Natural killer cell (primary cell): ENCODE results near the gene PTPRT. TPM values are rescaled to one million over a fixed set of nuclear protein-coding genes. Genes with fewer than 3 reads are reported as not detected.

Experiments used
- ATAC-seq, 3 donors: fragments of 150-1000 bp in 2 of 3; fragments of 200-7000 bp in 1 of 3; cut with Tn5 transposase; 1 replicate in 1 of 3; 2 replicates in 2 of 3; pipeline ENCODE4 v1.10.0; 2021; ENCODE audit warnings: mild to moderate bottlenecking in 2 of 3, moderate library complexity in 2 of 3
- DNase-seq, 2 donors: peaks; one replicate each; pipeline versions ENCODE4 v3.0.0 to v3.0.0-alpha.2; 2013 to 2021; ENCODE audit warnings: mixed read lengths in 1 of 2
- H3K27ac ChIP-seq: one replicate; pipeline ENCODE4 v1.5.1; 2013; ENCODE audit warnings: mild to moderate bottlenecking, low read length
- H3K27me3 ChIP-seq: one replicate; pipeline ENCODE4 v1.6.1; 2013; ENCODE audit warnings: low read length; ENCODE audit not compliant: control insufficient read depth, insufficient read depth
- H3K36me3 ChIP-seq: one replicate; pipeline ENCODE4 v1.6.1; 2013; ENCODE audit warnings: low read length; ENCODE audit not compliant: control insufficient read depth, insufficient read depth
- H3K4me1 ChIP-seq: one replicate; pipeline ENCODE4 v1.6.1; 2013; ENCODE audit warnings: low read length; ENCODE audit not compliant: control insufficient read depth, insufficient read depth
- H3K4me3 ChIP-seq: one replicate; pipeline ENCODE4 v1.5.1; 2013; ENCODE audit warnings: low read length
- H3K9me3 ChIP-seq: one replicate; pipeline ENCODE4 v1.6.1; 2013; ENCODE audit warnings: low read length; ENCODE audit not compliant: control insufficient read depth, insufficient read depth
- H3K27ac Mint-ChIP-seq, 2 donors: one replicate each; pipeline ENCODE4 v1.8.0; 2022; ENCODE audit warnings: mild to moderate bottlenecking in 2 of 2, mixed read lengths in 2 of 2, moderate library complexity in 1 of 2
- H3K27me3 Mint-ChIP-seq, 2 donors: one replicate each; pipeline ENCODE4 v1.8.0; 2022; ENCODE audit warnings: low read depth in 2 of 2, mixed read lengths in 2 of 2
- H3K36me3 Mint-ChIP-seq: one replicate; pipeline ENCODE4 v1.8.0; 2022; ENCODE audit warnings: mixed read lengths
- H3K4me1 Mint-ChIP-seq, 2 donors: one replicate each; pipeline ENCODE4 v1.8.0; 2022; ENCODE audit warnings: mixed read lengths in 2 of 2
- H3K4me3 Mint-ChIP-seq: one replicate; pipeline ENCODE4 v1.8.0; 2022; ENCODE audit warnings: mild to moderate bottlenecking, moderate library complexity, mixed read lengths
- H3K9me3 Mint-ChIP-seq, 2 donors: one replicate each; pipeline ENCODE4 v1.8.0; 2022; ENCODE audit warnings: mixed read lengths in 2 of 2
- CTCF ChIP-seq: fragments of 200-600 bp; IDR thresholded peaks from one replicate; pipeline ENCODE4 v1.8.0; 2022; ENCODE audit warnings: antibody characterized with exemption
- WGBS: methylation state at CpG from one replicate; pipeline ENCODE4 v1.1.7; 2013; ENCODE audit warnings: missing lambda C conversion rate; ENCODE audit not compliant: insufficient coverage; 5-methylcytosine and 5-hydroxymethylcytosine counted together
- intact Hi-C: fragments of 100-400 bp; cut with micrococcal nuclease; formaldehyde crosslinking; loops from one replicate; pipeline ENCODE4 v1.14.2; 2022
- total RNA-seq, 4 donors: library from RNA; stranded (reverse); fragments of 120-200 nt in 1 of 4; gene quantifications; one replicate each; pipeline versions ENCODE4 v1.2.3 to v1.2.4, GENCODE V29; 2013 to 2022

Gene PTPRT
- total RNA-seq, 3 donors from 2014 or later (not counting 1 experiment from before 2014, with no cell fraction given), result not detected

- no peak for ATAC-seq
- no peaks in the 10 kb centered on the region for H3K27me3 Mint-ChIP-seq
- Histone ChIP-seq H3K36me3 (no peaks in the 10 kb centered on the region), H3K9me3 (no peaks in the 10 kb centered on the region), H3K27me3 (no peaks in the 10 kb centered on the region), H3K4me3 (no peak overlapping the region), H3K4me1 (no peaks in the 10 kb centered on the region), H3K27ac (no peak overlapping the region)
- H3K36me3 Mint-ChIP-seq, result no peaks in the 10 kb centered on the region
- WGBS, result 77% methylated on average over 3 of the region's 3 CpGs
- intact Hi-C loops, result no loop called here
- no peaks in the 10 kb centered on the region for H3K4me1 Mint-ChIP-seq
- no peak for TF ChIP-seq CTCF
- peaks cover 5 to 6% of the 10 kb centered on the region in 2 donors for H3K9me3 Mint-ChIP-seq
- no peak overlapping the region for H3K27ac Mint-ChIP-seq
- DNase-seq, result no peak
- no peak overlapping the region for H3K4me3 Mint-ChIP-seq
Measured at GRCh38 chr20:42313704-42314103, 876.0 kb downstream of the PTPRT start.

- Mint-ChIP-seq H3K36me3 (no peaks in the 10 kb centered on the region), H3K4me1 (no peaks in the 10 kb centered on the region), H3K9me3 (peaks cover 2% of the 10 kb centered on the region in 2 donors), H3K27me3 (no peaks in the 10 kb centered on the region), H3K27ac (no peak overlapping the region), H3K4me3 (no peak overlapping the region)
- H3K27me3 ChIP-seq, result no peaks in the 10 kb centered on the region
- no peaks in the 10 kb centered on the region for H3K4me1 ChIP-seq
- no peak for DNase-seq
- TF ChIP-seq CTCF, result no peak
- no peak overlapping the region for H3K4me3 ChIP-seq
- no peaks in the 10 kb centered on the region for H3K36me3 ChIP-seq
- intact Hi-C loops, result no loop called here
- no peak overlapping the region for H3K27ac ChIP-seq
- ATAC-seq, result no peak
- WGBS, result 77% methylated on average over 4 of the region's 4 CpGs
- no peaks in the 10 kb centered on the region for H3K9me3 ChIP-seq
Measured at GRCh38 chr20:42309050-42309449, 880.7 kb downstream of the PTPRT start.

- H3K4me1 ChIP-seq, result no peaks in the 10 kb centered on the region
- no peak for TF ChIP-seq CTCF
- H3K9me3 ChIP-seq, result no peaks in the 10 kb centered on the region
- ATAC-seq (no peak), DNase-seq (no peak)
- H3K9me3 Mint-ChIP-seq, result peaks cover 2 to 3% of the 10 kb centered on the region in 2 donors
- H3K4me3 Mint-ChIP-seq, result no peak overlapping the region
- no peaks in the 10 kb centered on the region for H3K27me3 ChIP-seq
- no peaks in the 10 kb centered on the region for H3K36me3 Mint-ChIP-seq
- H3K27ac ChIP-seq, result no peak overlapping the region
- H3K36me3 ChIP-seq, result no peaks in the 10 kb centered on the region
- H3K4me1 Mint-ChIP-seq, result no peaks in the 10 kb centered on the region
- 86% methylated on average over 3 of the region's 4 CpGs for WGBS
- H3K27me3 Mint-ChIP-seq, result no peaks in the 10 kb centered on the region
- intact Hi-C loops, result no loop called here
- H3K4me3 ChIP-seq, result no peak overlapping the region
- H3K27ac Mint-ChIP-seq, result no peak overlapping the region
Measured at GRCh38 chr20:42308171-42308570, 881.5 kb downstream of the PTPRT start.

GRCh38 chr20:42295592-42295991 lies 894.1 kb downstream of the PTPRT start:
- H3K9me3 Mint-ChIP-seq, result peaks cover 4 to 5% of the 10 kb centered on the region in 2 donors
- intact Hi-C loops, result no loop called here
- Histone ChIP-seq H3K4me3 (no peak overlapping the region), H3K27ac (no peak overlapping the region), H3K36me3 (no peaks in the 10 kb centered on the region), H3K9me3 (no peaks in the 10 kb centered on the region), H3K27me3 (no peaks in the 10 kb centered on the region), H3K4me1 (no peaks in the 10 kb centered on the region)
- no peaks in the 10 kb centered on the region for H3K4me1 Mint-ChIP-seq
- no peaks in the 10 kb centered on the region for H3K27me3 Mint-ChIP-seq
- H3K36me3 Mint-ChIP-seq, result no peaks in the 10 kb centered on the region
- no peak for TF ChIP-seq CTCF
- 80% methylated on average over 2 of the region's 3 CpGs for WGBS
- ATAC-seq (no peak), DNase-seq (no peak)
- no peak overlapping the region for H3K27ac Mint-ChIP-seq
- H3K4me3 Mint-ChIP-seq, result no peak overlapping the region
